OCI-LY1 (cell line): ENCODE data around the gene LDLRAD3.

ENCODE experiments used
- H2AFZ ChIP-seq: fragments of 200-600 bp; sonication (generic), shearing (Covaris generic); 2 replicates; pipeline ENCODE4 v1.6.0; 2014; ENCODE audit warnings: antibody characterized with exemption, mild to moderate bottlenecking, low read length
- H3F3A ChIP-seq: fragments of 200-600 bp; sonication (generic), shearing (Covaris generic); 2 replicates; pipeline ENCODE4 v1.6.0; 2014; ENCODE audit warnings: mild to moderate bottlenecking, antibody characterized with exemption, low read length, moderate library complexity; ENCODE audit not compliant: insufficient read depth
- H3K27ac ChIP-seq: fragments of 200-600 bp; sonication (generic); 2 replicates; pipeline ENCODE4 v1.5.1; 2014; ENCODE audit warnings: low read length, mixed run types, mild to moderate bottlenecking, low read depth; ENCODE audit not compliant: poor library complexity, severe bottlenecking
- H3K27me3 ChIP-seq: fragments of 200-600 bp; sonication (generic); 2 replicates; pipeline ENCODE4 v1.6.0; 2014; ENCODE audit warnings: antibody characterized with exemption, mild to moderate bottlenecking, low read length, moderate library complexity; ENCODE audit not compliant: insufficient read depth
- H3K36me3 ChIP-seq: fragments of 200-600 bp; sonication (generic); 2 replicates; pipeline ENCODE4 v1.6.1; 2014; ENCODE audit warnings: mild to moderate bottlenecking, antibody characterized with exemption, low read length, moderate library complexity, mixed read lengths; ENCODE audit not compliant: insufficient read depth
- H3K4me1 ChIP-seq: fragments of 200-600 bp; sonication (generic); 2 replicates; pipeline ENCODE4 v1.5.1; 2014; ENCODE audit warnings: mild to moderate bottlenecking, low read length, moderate library complexity; ENCODE audit not compliant: insufficient read depth, severe bottlenecking
- H3K4me2 ChIP-seq: fragments of 200-600 bp; sonication (generic), shearing (Covaris generic); 2 replicates; pipeline ENCODE4 v1.6.1; 2014; ENCODE audit warnings: low read length
- H3K4me3 ChIP-seq: fragments of 200-600 bp; sonication (generic); 2 replicates; pipeline ENCODE4 v1.5.1; 2014; ENCODE audit warnings: low read length, low read depth, mild to moderate bottlenecking, mixed read lengths; ENCODE audit not compliant: poor library complexity, severe bottlenecking
- H3K79me2 ChIP-seq: fragments of 200-600 bp; shearing (Covaris generic); 2 replicates; pipeline ENCODE4 v1.6.1; 2016; ENCODE audit warnings: mixed run types, low read length, mixed read lengths; ENCODE audit not compliant: insufficient read depth
- H3K9ac ChIP-seq: fragments of 200-600 bp; sonication (generic), shearing (Covaris generic); 2 replicates; pipeline ENCODE4 v1.6.1; 2014; ENCODE audit warnings: mild to moderate bottlenecking, low read length, mixed read lengths
- H3K9me2 ChIP-seq: fragments of 200-600 bp; sonication (generic), shearing (Covaris generic); 2 replicates; pipeline ENCODE4 v1.6.1; 2014; ENCODE audit warnings: low read depth, mild to moderate bottlenecking, low read length, mixed read lengths
- H3K9me3 ChIP-seq: fragments of 200-600 bp; shearing (Covaris generic); 2 replicates; pipeline ENCODE4 v1.6.1; 2014; ENCODE audit warnings: low read length, mixed read lengths
- H4K20me1 ChIP-seq: fragments of 200-600 bp; sonication (generic), shearing (Covaris generic); 2 replicates; pipeline ENCODE4 v1.6.0; 2016; ENCODE audit warnings: mild to moderate bottlenecking, low read length; ENCODE audit not compliant: insufficient read depth
- EZH2 ChIP-seq: fragments of 200-600 bp; sonication (generic), shearing (Covaris generic); IDR thresholded peaks from 2 replicates; pipeline ENCODE4 v1.8.0; 2017; ENCODE audit warnings: borderline replicate concordance, mixed run types, mild to moderate bottlenecking, antibody characterized with exemption, low read length, moderate library complexity, mixed read lengths
- TF ChIP-seq, protein P1 (sequence below): fragments of 200-600 bp; sonication (generic), shearing (Covaris generic); IDR thresholded peaks from 2 replicates; pipeline ENCODE4 v1.5.1; 2017; ENCODE audit warnings: mild to moderate bottlenecking, antibody characterized with exemption, low read length, moderate library complexity, mixed read lengths

The LDLRAD3 gene

GRCh38 chr11:36098853-36099375, 155.1 kb downstream of the LDLRAD3 start:
- no peaks in the 10 kb centered on the region for H3F3A ChIP-seq

GRCh38 chr11:36101466-36101865, 157.6 kb downstream of the LDLRAD3 start:
- no peaks in the 10 kb centered on the region for H3K36me3 ChIP-seq
- H3K4me1 ChIP-seq, result no peaks in the 10 kb centered on the region
- TF ChIP-seq EZH2, result no peak
- TF ChIP-seq, protein P1, sequence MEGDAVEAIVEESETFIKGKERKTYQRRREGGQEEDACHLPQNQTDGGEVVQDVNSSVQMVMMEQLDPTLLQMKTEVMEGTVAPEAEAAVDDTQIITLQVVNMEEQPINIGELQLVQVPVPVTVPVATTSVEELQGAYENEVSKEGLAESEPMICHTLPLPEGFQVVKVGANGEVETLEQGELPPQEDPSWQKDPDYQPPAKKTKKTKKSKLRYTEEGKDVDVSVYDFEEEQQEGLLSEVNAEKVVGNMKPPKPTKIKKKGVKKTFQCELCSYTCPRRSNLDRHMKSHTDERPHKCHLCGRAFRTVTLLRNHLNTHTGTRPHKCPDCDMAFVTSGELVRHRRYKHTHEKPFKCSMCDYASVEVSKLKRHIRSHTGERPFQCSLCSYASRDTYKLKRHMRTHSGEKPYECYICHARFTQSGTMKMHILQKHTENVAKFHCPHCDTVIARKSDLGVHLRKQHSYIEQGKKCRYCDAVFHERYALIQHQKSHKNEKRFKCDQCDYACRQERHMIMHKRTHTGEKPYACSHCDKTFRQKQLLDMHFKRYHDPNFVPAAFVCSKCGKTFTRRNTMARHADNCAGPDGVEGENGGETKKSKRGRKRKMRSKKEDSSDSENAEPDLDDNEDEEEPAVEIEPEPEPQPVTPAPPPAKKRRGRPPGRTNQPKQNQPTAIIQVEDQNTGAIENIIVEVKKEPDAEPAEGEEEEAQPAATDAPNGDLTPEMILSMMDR, result no peak
- no peak overlapping the region for H2AFZ ChIP-seq
- H3K9ac ChIP-seq, result no peak overlapping the region
- no peak overlapping the region for H3K4me2 ChIP-seq
- H3K27me3 ChIP-seq, result no peaks in the 10 kb centered on the region
- H3K9me2 ChIP-seq, result no peaks in the 10 kb centered on the region
- H3K4me3 ChIP-seq, result no peak overlapping the region
- no peaks in the 10 kb centered on the region for H4K20me1 ChIP-seq
- no peaks in the 10 kb centered on the region for H3F3A ChIP-seq
- no peaks in the 10 kb centered on the region for H3K9me3 ChIP-seq
- no peaks in the 10 kb centered on the region for H3K79me2 ChIP-seq
- H3K27ac ChIP-seq, result no peak overlapping the region

More at GRCh38 chr11:36098853-36099375, 155.1 kb downstream of the LDLRAD3 start:
- Histone ChIP-seq H3K4me2 (no peak overlapping the region), H3K36me3 (no peaks in the 10 kb centered on the region), H2AFZ (no peak overlapping the region), H3K27me3 (no peaks in the 10 kb centered on the region), H3K4me1 (no peaks in the 10 kb centered on the region), H3K9ac (no peak overlapping the region), H3K4me3 (no peak overlapping the region), H3K9me3 (no peaks in the 10 kb centered on the region), H4K20me1 (no peaks in the 10 kb centered on the region), H3K27ac (no peak overlapping the region), H3K79me2 (no peaks in the 10 kb centered on the region), H3K9me2 (no peaks in the 10 kb centered on the region)
- TF ChIP-seq EZH2, result no peak
- TF ChIP-seq, protein P1, result no peak

GRCh38 chr11:36102868-36103267, 159.0 kb downstream of the LDLRAD3 start:
- Histone ChIP-seq H3K9ac (no peak overlapping the region), H3K36me3 (no peaks in the 10 kb centered on the region), H3K9me3 (no peaks in the 10 kb centered on the region), H3K9me2 (no peaks in the 10 kb centered on the region), H4K20me1 (no peaks in the 10 kb centered on the region), H3K27me3 (no peaks in the 10 kb centered on the region), H3K27ac (no peak overlapping the region), H2AFZ (no peak overlapping the region), H3F3A (no peaks in the 10 kb centered on the region), H3K4me3 (no peak overlapping the region), H3K79me2 (no peaks in the 10 kb centered on the region), H3K4me2 (no peak overlapping the region), H3K4me1 (no peaks in the 10 kb centered on the region)
- TF ChIP-seq, protein P1, result no peak
